Head of caudate nucleus (tissue), 42 donors: ENCODE measurements around the gene TRPC4AP.

Source experiments
- DNase-seq, 42 donors: peaks; one replicate each; pipeline versions ENCODE4 v3.0.0 to v3.0.0-alpha.2; 2020 to 2021; ENCODE audit warnings: mixed read lengths in 7 of 42
- intact Hi-C: fragments of 100-400 bp; cut with DNase I; formaldehyde crosslinking; loops from one replicate; pipeline ENCODE4 v1.15.0; 2022

Gene TRPC4AP

GRCh38 chr20:35006531-35006971, 86.1 kb downstream of the TRPC4AP start:
- intact Hi-C loops: no loop called here
- DNase-seq: peak in 16 of 42 donors; percentile 0 to 34 (median 12)

GRCh38 chr20:35006009-35006408, 86.6 kb downstream of the TRPC4AP start:
- DNase-seq: peak in 11 of 42 donors; percentile 1 to 26 (median 5)
- intact Hi-C loops: no loop called here

- DNase-seq: peak in 7 of 42 donors; percentile 1 to 34 (median 6)
Measured at GRCh38 chr20:35005463-35005961, 87.1 kb downstream of the TRPC4AP start.

GRCh38 chr20:35004749-35005462, 87.7 kb downstream of the TRPC4AP start:
- intact Hi-C loops: no loop called here
- peak in 4 of 42 donors; percentile 1 to 34 (median 14) for DNase-seq

More at GRCh38 chr20:35005463-35005961, 87.1 kb downstream of the TRPC4AP start:
- intact Hi-C loops: no loop called here

GRCh38 chr20:35004051-35004725, 88.4 kb downstream of the TRPC4AP start:
- intact Hi-C loops: no loop called here
- peak in 2 of 42 donors; percentile 1 to 21 for DNase-seq

GRCh38 chr20:35003211-35004031, 89.2 kb downstream of the TRPC4AP start:
- intact Hi-C loops: no loop called here
- peak in 1 of 42 donors; percentile 5 for DNase-seq

- intact Hi-C loops: no loop called here
- DNase-seq: no peak
Measured at GRCh38 chr20:35002426-35003210, 90.0 kb downstream of the TRPC4AP start.

GRCh38 chr20:35001596-35002362, 90.8 kb downstream of the TRPC4AP start:
- no peak for DNase-seq
- intact Hi-C loops: no loop called here

- intact Hi-C loops: no loop called here
- no peak for DNase-seq
Measured at GRCh38 chr20:35000922-35001595, 91.5 kb downstream of the TRPC4AP start.

GRCh38 chr20:35000311-35000921, 92.2 kb downstream of the TRPC4AP start:
- intact Hi-C loops: no loop called here
- DNase-seq: no peak

GRCh38 chr20:34999782-35000181, 92.8 kb downstream of the TRPC4AP start:
- intact Hi-C loops: no loop called here
- DNase-seq: no peak

- DNase-seq: no peak
- intact Hi-C loops: no loop called here
Measured at GRCh38 chr20:34999021-34999451, 93.6 kb downstream of the TRPC4AP start.

- intact Hi-C loops: no loop called here
- no peak for DNase-seq
Measured at GRCh38 chr20:34998331-34998950, 94.2 kb downstream of the TRPC4AP start.

GRCh38 chr20:34997774-34998173, 94.8 kb downstream of the TRPC4AP start:
- intact Hi-C loops: no loop called here
- no peak for DNase-seq

GRCh38 chr20:34997131-34997561, 95.5 kb downstream of the TRPC4AP start:
- intact Hi-C loops: no loop called here
- DNase-seq: peak in 40 of 42 donors; percentile 52 to 87 (median 72)

- DNase-seq: no peak
- intact Hi-C loops: no loop called here
Measured at GRCh38 chr20:34996243-34997028, 96.2 kb downstream of the TRPC4AP start.
